Measurements from ENCODE around the gene PLEKHA6. TPM values are rescaled to one million over a fixed set of nuclear protein-coding genes. Genes with fewer than 3 reads are reported as not detected.

PLEKHA6 gene
- total RNA-seq, 1 donor, result 3.9 TPM

DNA sequence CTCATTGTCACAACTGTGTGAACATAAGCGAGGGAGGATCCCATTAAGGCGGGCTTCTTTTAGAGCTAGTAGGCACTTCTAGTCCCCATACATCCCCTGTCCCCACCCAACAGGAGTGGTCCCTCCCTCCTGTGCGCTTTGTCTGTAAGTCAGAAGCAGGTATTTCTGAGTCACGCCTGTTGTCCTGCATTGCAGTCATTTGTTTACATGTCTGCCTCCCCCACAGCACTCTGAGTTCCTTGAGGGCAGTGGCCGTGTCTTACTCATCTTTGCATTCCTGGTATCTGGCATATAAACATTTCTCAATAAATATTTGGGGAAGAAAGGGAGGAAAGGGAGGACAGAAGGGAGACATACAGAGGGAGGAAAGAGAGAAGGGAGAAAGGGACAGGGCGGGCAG lies 40.3 kb downstream of the PLEKHA6 start:
- peak; percentile 94 for DNase-seq (ENCODE audit: low read depth)
- H3K4me3 ChIP-seq (ENCODE audit: low read depth, low read length), result no peak overlapping the region
- TF ChIP-seq, protein P1, sequence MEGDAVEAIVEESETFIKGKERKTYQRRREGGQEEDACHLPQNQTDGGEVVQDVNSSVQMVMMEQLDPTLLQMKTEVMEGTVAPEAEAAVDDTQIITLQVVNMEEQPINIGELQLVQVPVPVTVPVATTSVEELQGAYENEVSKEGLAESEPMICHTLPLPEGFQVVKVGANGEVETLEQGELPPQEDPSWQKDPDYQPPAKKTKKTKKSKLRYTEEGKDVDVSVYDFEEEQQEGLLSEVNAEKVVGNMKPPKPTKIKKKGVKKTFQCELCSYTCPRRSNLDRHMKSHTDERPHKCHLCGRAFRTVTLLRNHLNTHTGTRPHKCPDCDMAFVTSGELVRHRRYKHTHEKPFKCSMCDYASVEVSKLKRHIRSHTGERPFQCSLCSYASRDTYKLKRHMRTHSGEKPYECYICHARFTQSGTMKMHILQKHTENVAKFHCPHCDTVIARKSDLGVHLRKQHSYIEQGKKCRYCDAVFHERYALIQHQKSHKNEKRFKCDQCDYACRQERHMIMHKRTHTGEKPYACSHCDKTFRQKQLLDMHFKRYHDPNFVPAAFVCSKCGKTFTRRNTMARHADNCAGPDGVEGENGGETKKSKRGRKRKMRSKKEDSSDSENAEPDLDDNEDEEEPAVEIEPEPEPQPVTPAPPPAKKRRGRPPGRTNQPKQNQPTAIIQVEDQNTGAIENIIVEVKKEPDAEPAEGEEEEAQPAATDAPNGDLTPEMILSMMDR (IDR thresholded peaks at IDR 0.05; ENCODE audit: insufficient read depth, low read depth, low read length), result no peak

DNA sequence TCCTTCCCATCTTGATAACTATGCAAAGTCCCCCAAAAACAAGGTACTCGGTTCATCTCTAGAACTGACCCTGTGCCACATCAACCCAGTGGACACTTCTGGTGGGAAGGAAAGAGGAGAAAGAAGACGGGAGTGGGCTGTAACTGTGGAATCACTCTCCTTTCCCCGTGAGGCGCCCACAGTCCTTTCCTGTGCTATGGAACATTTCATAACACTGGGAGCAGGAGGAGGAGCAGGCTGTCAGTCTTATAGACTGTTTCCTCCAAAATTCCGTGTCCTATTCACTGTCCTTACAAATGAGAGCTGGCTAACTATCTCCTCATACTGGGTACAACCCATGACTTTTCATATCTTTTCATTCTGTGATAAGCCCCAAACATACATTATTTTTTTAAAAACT lies 40.7 kb downstream of the PLEKHA6 start:
- H3K4me3 ChIP-seq (ENCODE audit: low read depth, low read length), result no peak overlapping the region

DNA sequence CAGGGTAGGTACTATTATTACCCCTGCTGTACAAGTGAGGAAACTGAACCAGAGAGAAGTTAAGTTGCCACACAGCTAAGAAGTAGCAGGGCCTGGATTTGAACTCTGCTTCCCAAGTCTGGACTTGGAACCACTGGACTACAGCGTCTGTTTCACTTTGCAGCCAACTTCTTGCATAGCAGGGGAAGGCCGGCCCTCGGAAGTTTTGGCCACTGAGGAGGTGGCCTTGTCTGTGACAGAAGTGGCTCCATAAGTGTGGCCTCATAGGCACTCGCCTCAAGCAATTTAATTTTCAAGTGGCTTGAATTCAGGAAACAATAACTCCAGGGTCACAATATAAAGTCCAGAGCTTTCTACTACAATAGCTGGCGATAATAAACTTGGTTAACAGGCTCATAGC lies 41.4 kb downstream of the PLEKHA6 start:
- DNase-seq (ENCODE audit: low read depth), result no peak
- TF ChIP-seq, protein P1 (IDR thresholded peaks at IDR 0.05; ENCODE audit: insufficient read depth, low read depth, low read length), result no peak
- H3K4me3 ChIP-seq (ENCODE audit: low read depth, low read length), result no peak overlapping the region

More for the DNA sequence above, 40.7 kb downstream of the PLEKHA6 start:
- TF ChIP-seq, protein P1 (IDR thresholded peaks at IDR 0.05; ENCODE audit: insufficient read depth, low read depth, low read length), result no peak
- DNase-seq (ENCODE audit: low read depth), result peak; percentile 42

DNA sequence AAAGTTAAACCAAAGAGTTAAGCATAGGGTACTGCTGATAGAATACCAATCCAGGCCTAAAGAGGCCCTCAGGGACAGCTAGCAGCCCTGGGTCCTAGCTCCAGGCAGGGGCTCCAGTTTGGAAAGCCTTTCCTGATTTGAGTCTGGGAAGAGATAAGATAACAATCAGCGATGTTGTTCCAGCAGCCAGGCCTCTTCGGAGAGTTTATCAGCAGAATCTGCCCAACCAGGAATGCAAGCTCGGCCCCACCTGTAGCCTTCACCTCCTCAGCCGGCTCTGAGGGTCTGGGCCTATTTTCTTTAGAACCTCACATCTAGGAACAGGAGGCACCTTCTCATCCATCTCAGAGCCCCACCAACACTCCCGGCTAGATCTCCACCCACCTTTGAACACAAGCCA lies 42.6 kb downstream of the PLEKHA6 start:
- no peak for DNase-seq (ENCODE audit: low read depth)
- TF ChIP-seq, protein P1 (IDR thresholded peaks at IDR 0.05; ENCODE audit: insufficient read depth, low read depth, low read length), result no peak
- no peak overlapping the region for H3K4me3 ChIP-seq (ENCODE audit: low read depth, low read length)

DNA sequence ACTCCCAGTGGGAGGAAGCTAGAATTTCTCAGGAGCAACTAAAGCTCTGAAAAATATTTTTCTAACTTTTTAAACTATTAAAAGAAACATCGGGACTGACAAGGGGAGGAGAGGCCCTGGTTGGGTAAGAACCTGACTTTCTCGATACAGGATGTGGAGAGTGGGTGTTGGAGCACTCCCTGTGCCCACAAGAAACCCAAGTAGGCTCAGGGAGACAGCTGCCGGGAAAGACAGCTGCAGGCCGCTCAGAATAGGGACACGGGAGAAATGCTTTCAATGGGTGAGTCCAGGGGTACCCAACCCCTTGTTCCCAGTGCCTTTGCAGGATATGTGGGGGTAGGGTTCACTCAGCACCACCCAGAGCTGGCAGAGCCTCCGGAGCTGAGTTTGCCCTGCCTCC lies 43.6 kb downstream of the PLEKHA6 start:
- H3K4me3 ChIP-seq (ENCODE audit: low read depth, low read length), result no peak overlapping the region
- no peak for DNase-seq (ENCODE audit: low read depth)
- TF ChIP-seq, protein P1 (IDR thresholded peaks at IDR 0.05; ENCODE audit: insufficient read depth, low read depth, low read length), result no peak

DNA sequence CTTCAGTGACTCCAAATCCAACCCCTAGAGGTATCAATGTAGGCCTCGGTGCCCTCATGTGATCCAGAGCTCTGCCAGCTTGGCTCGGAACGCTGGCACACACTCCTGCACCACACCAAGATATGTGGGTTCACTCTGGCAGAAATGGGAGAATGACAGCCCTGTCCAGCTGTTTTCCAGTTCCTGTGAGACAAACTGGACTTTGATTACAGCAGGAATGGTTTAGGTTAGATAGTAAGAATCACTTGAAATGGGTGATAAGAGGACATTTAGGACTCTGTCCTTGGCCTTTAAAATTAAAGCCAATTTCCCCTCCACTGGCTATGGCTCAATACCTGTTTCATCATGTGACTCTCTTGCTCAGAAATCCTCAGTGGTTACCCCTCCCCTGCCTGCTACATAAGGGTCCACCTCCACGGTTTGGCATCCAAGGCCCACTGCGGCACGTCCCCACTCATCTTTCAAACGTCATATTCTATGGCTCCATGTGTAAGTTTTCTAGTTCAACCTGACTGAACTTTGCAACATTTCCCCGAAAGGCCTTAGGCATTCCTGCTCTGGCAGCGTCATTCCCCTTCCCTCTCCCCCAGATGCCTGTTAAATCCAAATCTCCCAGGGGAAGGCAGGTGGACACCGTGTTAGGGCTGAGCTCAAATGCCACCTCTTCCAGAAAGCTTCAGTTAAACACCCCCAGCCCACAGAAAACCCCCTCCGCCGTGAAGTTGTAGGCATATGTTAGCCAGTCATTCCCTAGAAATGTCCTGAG lies 44.7 kb downstream of the PLEKHA6 start:
- TF ChIP-seq, protein P1 (IDR thresholded peaks at IDR 0.05; ENCODE audit: insufficient read depth, low read depth, low read length), result no peak
- H3K4me3 ChIP-seq (ENCODE audit: low read depth, low read length), result no peak overlapping the region
- no peak for DNase-seq (ENCODE audit: low read depth)

Data from fibroblast of villous mesenchyme (primary cell).